SK-N-DZ (cell line): ENCODE results near the gene ATF7. TPM values are rescaled to one million over a fixed set of nuclear protein-coding genes. Genes with fewer than 3 reads are reported as not detected.
"Not testable (repeated sequence)": the region's sequence is repeated elsewhere in the genome, so short reads cannot be mapped to it uniquely, and the experiment has no call there.

Experiments
- DNase-seq: peaks from one replicate; pipeline ENCODE4 v3.0.0-alpha.2; 2015; ENCODE audit warnings: low spot score
- polyA plus RNA-seq, 2 experiments: library from polyadenylated mRNA; depleted of rRNA; stranded (reverse); fragments of >200 nt; gene quantifications; 2 replicates each; pipeline ENCODE4 v1.2.3, GENCODE V29; 2014

Gene ATF7
- 6.7 and 8.9 TPM in 2 replicates for polyA plus RNA-seq (2014; cell fraction: cytosol; rRNA removed)
- polyA plus RNA-seq (2014; cell fraction: nucleus; rRNA removed): 10.4 and 11.9 TPM in 2 replicates

DNA sequence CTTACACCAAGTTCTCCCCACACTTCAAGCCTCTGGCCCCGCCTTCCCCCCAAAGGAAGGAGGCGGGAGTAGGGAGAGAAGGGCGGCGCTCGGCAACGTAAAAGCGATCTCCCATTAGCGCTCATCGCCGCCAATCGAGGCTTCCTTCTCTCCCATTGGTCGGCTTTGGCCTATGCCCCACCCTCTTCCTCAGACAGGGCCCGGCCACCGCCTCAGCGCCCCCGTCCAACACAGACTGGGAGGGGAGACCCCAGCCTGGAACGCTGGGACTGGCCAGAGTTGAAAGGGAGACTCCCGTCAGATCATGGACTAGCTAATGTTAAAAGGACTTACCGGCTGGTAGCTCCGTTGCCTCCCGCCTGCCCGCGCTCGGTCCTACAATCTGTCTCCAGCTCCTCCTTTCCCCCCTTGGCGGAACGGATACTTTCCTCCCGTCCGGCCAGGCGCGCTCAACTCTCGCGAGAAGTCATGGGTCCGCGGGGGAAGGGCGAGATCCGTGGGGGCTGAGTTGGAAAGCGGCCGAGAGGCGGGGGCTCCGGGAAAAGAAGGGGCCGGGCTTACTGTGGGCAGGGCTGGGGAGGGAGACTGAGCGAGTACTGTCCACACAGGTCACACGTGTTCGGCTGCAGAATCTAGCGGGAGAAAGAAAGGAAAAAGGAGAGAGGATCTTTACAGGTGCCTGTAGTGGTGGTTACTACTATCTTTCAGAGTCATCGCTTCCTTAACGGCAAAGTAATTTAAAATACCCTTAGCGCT is at the start of gene ATF7:
TSS of gene ATF7 (minus strand) at position 437 of the 756 bp plus-strand sequence. CDS start 25,382 bp downstream, outside the sequence.
- peak; percentile 98 for DNase-seq

DNA sequence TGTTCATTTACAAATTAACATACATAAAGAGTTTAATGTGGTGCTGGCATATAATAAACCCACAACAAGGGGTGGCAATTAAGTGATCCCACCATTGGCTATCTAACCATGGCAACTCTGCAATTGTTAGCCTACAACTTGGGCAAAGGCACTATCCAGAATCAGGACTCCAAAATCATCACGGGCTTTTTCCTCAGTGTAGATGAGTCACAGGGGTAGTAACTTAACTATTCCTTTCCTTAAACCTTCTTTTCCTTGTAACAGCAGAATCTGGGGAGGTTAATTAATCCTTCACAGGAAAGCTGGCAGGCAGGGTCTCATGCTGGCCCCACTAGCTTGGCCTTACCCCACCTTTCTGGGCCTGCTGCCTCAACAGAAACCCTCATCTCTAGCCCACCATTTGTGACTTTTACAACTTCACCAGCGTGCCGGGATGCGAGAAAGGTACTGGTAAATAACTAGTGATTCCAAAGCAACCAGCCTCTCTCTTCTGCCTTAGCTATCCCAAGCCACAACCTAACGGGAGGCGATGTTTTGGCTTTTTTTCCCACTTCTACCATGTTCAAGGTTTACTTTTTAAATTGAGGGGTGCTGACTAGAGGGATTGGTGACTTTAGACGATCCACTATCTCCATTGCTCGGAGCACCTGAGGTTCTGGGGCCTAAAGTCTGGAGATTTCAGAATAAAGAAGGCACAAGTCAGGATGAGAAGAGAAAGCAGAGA is 49.0 kb upstream of the ATF7 start:
- no peak for DNase-seq

DNA sequence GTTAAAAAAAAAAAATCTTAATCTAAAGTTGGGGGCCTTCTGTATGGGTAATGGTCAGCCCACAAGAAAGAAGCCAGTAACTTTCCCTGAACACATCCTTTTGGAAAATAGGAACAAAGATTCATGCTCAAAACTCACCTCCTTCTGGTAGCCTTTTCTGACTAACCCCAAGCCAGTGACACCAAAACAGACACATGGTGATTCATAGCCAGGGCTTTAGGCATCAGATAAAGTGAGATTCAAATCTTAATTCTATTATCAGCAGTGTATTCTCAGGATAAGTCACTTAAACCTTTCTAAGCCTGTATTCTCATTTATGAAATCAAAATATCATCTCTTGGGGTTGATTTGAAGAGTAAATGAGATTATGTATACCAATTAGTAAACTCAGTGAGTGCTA is 44.8 kb upstream of the ATF7 start:
- no peak for DNase-seq

DNA sequence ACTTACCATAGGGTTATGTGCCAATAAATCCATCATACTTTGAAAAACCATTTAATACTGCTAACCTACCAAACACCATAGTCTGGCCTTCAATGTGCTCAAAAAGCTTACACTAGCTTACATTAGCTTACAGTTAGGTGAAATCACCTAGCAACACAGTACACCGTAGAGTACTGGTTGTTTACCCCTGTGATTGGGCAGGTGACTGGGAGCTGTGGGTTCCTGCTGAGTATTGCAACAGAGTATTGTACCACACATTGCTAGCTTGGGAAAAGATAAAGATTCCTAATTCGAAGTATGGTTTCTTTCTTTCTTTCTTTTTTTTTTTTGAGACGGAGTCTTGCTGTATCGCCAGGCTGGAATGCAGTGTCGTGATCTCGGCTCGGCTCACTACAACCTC is 44.1 kb upstream of the ATF7 start:
- no peak for DNase-seq

DNA sequence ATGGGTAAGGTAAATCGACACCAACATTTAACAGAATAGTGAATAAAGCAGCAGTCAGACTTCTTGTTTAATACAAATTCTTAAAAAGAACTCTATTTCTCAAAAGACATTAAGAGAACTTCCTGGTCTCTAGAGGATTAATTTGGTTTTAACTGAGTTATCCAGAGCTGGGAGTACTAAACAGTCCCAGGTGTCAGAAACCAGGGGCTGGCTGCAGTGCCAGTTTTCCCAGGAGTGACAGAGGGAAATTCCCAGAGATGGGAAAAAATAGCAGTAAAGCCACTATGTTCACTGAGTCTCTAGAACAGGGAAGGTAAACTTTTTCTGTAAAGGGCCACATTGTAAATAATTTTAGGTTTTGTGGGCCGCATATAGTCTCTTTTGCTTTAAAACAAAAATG is 40.9 kb upstream of the ATF7 start:
- DNase-seq: no peak

DNA sequence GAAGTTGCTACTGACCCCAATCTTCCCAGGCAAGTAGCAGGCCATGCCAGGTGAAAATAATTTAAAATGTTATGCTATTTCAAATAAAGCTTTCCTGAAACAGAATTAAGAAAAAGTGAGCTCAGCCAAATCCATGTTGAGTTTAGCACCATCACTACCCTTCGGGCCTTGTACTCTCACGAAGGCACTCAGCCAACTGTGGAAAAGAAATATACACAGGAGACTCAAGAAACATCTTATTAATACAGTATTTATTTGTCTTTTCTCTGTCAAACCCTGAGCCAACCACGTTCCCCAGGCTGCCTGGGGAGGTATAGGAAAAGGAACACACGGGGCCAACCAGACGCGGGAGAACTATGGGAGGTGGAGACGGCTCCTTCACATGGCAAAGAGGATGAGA is 38.8 kb upstream of the ATF7 start:
- DNase-seq: no peak

DNA sequence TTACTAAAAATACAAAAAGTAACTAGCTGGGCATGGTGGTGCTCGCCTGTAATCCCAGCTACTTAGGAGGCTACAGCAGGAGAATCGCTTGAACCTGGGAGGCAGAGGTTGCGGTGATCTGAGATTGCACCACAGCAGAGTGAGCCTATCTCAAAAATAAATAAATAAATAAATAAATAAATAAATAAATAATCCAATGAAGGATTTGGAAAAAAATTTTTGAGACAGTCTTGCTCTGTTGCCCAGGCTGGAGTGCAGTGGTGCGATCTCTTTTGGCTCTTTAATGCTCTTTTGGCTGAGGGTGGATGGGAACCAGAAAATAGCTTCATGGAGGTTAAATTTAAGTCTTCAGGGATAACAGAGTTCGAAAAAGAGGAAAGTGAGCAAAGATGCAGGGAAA is 38.0 kb upstream of the ATF7 start:
- DNase-seq: no peak

DNA sequence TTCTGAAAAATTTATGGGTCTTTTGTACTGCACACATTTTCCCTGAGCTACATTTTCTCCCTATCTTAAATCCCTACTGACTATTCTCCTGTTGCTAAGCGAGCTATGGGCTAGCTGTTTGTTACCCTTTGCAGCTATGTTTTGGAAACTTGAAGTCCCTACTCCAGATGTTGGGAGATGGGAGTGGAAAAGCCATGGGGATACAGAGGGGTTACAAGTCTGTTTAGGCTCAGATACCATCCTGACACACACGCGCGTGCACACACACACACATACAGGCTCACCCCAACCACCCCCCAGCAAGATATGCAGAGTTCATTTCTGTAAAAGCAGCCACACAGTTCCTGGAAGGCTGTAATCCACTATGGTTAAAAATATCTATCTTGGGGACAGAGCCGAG is 33.9 kb upstream of the ATF7 start:
- DNase-seq: no peak

DNA sequence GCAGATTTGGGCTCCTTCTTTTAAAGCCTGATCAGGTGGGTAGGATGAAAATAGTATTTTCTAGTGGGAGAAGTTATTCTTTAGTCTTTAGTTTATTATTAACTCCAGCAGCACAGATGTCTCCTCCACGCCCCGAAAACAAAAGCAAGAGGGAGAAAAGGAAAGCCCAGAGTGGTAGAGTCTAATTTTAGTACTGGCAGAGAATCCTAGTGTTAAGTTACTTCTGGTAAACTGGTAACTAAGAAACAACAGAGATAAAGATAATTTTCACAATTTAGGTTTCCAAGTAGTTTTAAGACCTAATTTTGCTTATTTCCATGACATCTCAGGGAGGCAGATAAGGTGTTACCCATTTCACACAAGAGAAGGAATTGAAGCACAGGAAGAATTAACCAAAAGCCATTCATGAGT is 33.4 kb upstream of the ATF7 start:
- DNase-seq: no peak

DNA sequence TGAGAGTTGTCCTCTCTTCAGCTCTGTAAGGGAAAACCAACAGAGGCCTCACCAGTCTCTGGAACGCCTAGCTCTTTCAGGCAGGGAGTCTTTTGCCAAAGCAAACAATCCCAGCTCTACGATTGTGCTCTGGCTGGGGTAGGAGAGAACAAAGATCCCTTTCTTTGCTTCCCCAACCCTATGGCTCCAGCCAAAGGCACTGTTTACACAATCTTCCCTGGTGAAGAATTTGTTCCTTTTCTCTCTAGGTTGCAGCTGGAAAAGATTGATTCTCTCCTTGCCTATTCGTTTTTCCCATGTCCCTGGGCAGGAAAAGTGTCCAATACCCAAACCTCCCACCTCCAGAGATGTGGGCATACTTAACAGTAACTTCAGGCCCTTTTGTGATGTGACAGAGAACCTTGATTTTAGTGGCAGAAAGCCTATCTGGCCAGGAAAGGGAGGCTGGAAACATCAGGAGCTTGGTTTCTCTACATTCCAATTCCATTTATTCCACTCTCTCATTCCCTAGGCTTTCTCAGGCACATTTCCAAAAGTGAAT is 32.9 kb upstream of the ATF7 start:
- no peak for DNase-seq

DNA sequence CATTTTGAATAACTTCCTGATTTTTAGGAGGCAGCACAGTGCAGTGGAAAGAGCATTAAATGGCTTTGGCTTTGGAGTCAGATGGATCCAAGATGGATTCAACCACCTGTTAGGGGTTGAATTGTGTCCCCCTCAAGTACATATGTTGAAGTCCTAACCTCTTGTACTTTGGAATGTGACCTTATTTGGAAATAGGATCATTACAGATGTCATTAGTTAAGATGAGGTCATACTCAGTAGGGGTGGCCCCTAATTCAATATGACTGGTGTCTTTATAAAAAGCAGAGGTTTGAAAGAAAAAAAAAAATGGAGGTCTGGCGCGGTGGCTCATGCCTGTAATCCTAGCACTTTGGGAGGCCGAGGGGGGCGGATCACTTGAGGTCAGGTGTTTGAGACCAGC is 30.9 kb upstream of the ATF7 start:
- DNase-seq: peak; percentile 56

DNA sequence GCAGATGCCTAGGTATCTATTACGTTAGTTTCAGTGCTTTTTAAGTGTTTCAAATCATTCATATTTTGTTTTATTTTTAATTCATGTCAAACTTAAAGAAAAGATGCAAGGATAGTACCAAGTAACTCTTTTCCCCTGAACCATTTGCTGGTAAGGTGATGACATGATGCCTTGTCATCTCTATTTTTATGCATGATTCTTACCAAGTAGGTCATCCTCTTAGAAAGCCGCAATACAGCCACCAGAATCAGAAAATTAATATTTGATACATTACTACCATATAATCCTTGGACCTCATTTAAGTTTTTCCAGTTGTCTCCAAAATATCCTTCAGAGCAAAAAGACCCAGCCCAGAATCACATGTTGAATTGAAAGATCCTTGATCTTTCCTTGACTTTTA is 27.4 kb upstream of the ATF7 start:
- DNase-seq: no peak

DNA sequence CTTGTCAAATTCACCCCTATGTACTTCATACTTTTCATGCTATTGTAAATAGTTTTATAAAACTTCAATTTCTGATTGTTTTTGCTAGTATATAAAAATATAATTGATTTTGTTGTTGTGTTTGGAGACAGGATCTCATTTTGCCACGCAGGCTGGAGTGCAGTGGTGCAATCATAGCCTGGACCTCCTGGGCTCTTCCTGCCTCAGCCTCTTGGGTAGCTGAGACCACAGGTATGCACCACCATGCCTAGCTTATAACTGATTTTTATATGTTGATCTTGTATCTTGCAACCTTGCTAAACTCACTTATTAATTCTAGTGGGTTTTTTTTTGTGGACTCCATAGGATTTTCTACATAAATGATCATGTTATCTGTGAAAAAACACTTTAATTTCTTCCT is 26.2 kb upstream of the ATF7 start:
- DNase-seq: no peak

DNA sequence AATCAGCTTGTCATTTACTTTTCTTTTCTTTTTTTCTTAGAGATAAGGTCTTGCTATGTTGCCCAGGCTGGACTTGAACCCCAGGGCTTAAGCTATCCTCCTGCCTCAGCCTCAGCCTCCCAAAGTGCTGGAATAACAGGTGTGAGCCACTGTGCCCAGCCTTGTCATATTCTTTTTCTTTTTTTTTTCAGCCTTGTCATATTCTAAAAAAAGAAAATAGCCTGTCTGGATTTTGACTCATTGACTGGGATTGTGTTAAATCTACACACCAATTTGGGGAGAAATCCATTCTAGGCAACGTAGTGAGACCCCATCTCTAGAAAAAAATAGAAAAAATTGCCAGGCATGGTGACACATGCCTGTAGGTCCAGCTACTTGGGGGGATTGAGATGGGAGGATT is 25.6 kb upstream of the ATF7 start:
- no peak for DNase-seq

DNA sequence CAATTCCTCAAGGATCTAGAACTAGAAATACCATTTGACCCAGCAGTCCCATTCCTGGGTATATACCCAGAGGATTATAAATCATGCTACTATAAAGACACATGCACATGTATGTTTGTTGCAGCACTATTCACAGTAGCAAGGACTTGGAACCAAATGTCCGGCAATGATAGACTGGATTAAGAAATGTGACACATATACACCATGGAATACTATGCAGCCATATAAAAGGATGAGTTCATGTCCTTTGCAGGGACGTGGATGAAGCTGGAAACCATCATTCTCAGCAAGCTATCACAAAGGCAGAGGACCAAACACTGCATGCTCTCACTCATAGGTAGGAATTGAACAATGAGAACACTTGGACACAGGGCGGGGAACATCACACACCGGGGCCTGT is 20.1 kb upstream of the ATF7 start:
- DNase-seq: not testable (repeated sequence)

DNA sequence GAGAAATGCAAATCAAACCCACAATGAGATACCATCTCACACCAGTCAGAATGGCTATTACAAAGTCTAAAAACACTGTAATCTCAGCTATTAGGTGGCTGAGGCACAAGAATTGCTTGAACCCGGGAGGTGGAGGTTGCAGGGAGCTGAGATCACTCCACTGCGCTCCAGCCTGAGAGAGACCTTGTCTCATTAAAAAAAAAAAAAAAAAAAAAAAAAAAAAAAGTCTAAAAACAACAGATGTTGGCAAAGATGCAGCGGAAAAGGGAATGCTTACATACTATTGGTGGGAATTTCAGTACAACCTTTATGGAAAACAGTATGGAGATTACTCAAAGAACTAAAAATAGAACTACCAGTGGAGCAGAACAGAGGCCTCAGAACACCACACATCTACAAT is 19.0 kb upstream of the ATF7 start:
- DNase-seq: no peak

DNA sequence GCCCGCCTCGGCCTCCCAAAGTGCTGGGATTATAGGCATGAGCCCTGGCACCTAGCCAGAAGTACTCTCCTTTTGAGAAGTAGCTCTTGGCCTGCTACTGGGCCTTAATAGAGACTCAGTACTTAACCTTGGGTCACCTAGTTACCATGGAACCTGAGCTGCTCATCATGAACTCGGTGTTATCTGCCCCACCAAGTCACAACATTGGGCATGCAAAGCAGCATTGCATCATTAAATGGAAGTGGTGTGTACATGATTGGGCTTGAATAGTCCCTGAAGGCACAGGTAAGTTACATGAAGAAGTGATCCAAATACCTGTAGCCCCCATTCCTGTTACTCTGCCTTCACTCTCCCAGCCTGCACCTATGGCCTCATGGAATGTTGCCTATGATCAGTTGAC is 18.0 kb upstream of the ATF7 start:
- no peak for DNase-seq

DNA sequence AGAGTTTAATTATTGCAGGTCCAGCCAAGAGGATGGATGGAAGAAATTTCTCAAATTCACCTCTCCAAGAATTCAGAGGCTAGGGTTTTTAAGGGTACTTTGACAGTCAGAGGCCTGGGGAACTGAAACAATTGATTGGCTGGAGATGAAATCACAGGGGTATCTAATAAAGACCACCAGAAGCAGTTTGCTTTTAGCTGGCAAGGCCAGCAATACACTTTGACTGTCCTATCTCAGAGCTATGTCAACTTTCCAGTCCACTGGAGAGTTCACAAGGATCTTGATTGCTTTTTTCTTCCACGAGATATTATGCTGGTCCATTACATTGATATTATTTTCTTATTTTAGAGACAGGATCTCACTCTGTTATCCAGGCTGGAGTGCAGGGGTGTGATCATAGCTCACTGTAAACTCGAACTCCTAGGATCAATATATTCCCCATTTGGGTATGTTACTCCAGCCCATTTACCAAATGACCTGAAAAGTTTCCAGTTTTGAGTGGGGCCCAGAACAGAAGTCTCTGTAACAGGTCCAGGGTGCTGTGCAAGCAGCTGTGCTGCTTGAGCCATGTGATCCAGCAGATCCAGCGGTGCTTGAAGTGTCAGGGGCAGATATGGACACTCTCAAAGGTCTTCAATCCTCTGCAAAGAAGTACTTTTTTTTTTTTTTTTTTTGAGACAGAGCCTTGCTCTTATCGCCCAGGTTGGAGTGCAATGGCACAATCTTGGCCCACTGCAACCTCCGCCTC is 17.2 kb upstream of the ATF7 start:
- no peak for DNase-seq

DNA sequence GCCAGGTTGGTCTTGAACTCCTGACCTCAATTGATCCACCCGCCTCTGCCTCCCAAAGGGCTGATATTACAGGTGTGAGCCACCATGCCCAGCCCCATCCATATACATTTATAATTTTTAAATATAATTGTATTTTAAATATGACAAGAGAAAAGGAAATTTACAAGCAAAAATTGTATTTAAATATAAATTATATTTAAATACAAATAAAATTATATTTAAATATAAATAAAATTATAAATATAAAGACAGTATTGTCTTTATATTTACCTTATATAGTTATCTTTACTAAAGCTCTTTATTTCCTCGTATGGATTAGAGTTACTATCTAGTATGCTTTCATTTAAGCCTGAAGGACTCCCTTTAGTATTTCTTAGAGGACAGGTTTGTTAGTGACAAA is 11.9 kb upstream of the ATF7 start:
- DNase-seq: no peak

DNA sequence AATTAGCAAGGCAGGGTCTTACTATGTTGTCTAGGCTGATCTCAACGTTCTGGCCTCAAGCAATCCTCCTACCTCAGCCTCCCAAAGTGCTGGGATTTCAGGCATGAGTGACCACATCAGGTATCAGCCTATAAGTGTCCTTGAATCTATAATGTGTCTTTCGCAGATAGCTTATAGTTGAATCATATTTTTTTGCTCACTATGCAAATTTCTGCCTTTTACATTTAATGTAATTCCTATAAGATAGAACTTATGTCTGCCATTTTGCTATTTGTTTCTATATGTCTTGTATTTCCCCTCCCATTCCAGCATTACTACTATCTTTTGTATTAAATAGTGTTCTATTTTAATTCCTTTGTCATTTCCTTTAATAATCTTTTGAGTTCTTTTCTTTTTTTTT is 10.5 kb upstream of the ATF7 start:
- no peak for DNase-seq

DNA sequence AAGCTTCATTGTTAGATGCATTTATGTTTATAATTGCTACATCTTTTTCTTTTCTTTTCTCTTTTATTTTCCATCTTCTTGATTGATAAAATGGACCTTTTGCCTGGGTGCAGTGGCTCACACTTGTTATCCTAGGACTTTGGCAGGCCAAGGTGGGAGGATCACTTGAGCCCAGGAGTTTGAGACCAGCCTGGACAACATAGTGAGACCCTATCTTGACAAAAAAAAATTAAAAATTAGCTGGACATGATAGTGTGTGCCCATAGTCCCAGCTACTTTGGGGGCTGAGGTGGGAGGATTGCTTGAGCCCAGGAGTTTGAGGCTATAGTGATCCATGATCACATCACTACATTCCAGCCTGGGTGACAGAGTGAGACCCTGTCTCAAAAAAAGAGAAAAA is 9.5 kb upstream of the ATF7 start:
- not testable (repeated sequence) for DNase-seq

DNA sequence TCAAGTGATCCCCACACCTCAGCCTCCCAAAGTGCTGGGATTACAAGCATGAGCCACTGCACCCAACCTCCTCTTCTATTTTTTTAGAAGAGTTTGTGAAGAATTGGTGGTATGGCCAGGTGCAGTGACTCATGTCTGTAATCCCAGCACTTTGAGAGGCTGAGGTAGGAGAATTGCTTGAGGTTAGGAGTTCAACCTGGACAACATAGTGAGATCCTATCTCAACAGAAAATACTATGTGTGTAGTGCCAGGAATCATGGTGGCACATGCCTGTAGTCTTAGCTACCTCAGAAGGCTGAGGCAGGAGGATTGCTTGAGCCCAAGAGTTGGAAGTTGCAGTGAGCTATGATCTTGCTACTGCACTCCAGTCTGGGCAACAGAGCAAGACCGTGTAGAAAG is 5.5 kb upstream of the ATF7 start:
- no peak for DNase-seq
